ENCODE measurements around the gene FADS3.

Gene FADS3

GRCh38 chr11:61863548-61864081 is 27.7 kb downstream of the FADS3 start:
- Mint-ChIP-seq H3K36me3 (ENCODE audit: insufficient read depth) (peaks cover 26% of the 10 kb centered on the region), H3K27ac (no peak overlapping the region), H3K27me3 (no peaks in the 10 kb centered on the region), H3K4me1 (ENCODE audit: low read depth in 2 of 2) (peaks cover 0 to under 1% of the 10 kb centered on the region in 2 donors), H3K9me3 (no peaks in the 10 kb centered on the region), H3K4me3 (no peak overlapping the region)
- ATAC-seq (replicated peaks) (no peak), DNase-seq (no peak)

- no peaks in the 10 kb centered on the region for H3K27me3 Mint-ChIP-seq
- ATAC-seq (replicated peaks), result no peak
- no peak overlapping the region for H3K4me3 Mint-ChIP-seq
- H3K27ac Mint-ChIP-seq, result no peak overlapping the region
- no peak for DNase-seq
- peaks cover 33% of the 10 kb centered on the region for H3K36me3 Mint-ChIP-seq (ENCODE audit: insufficient read depth)
- no peaks in the 10 kb centered on the region for H3K4me1 Mint-ChIP-seq (ENCODE audit: low read depth in 2 of 2)
- H3K9me3 Mint-ChIP-seq, result no peaks in the 10 kb centered on the region
Measured at GRCh38 chr11:61862714-61863547, 28.4 kb downstream of the FADS3 start.

- DNase-seq, result no peak
- no peaks in the 10 kb centered on the region for H3K4me1 Mint-ChIP-seq (ENCODE audit: low read depth in 2 of 2)
- H3K36me3 Mint-ChIP-seq (ENCODE audit: insufficient read depth), result peaks cover 33% of the 10 kb centered on the region
- no peak overlapping the region for H3K4me3 Mint-ChIP-seq
- H3K27me3 Mint-ChIP-seq, result no peaks in the 10 kb centered on the region
- H3K9me3 Mint-ChIP-seq, result no peaks in the 10 kb centered on the region
- no peak for ATAC-seq (replicated peaks)
- H3K27ac Mint-ChIP-seq, result no peak overlapping the region
Measured at GRCh38 chr11:61861634-61862033, 29.7 kb downstream of the FADS3 start.

- no peaks in the 10 kb centered on the region for H3K4me1 Mint-ChIP-seq (ENCODE audit: low read depth in 2 of 2)
- no peak overlapping the region for H3K27ac Mint-ChIP-seq
- DNase-seq (no peak), ATAC-seq (replicated peaks) (no peak)
- no peak overlapping the region for H3K4me3 Mint-ChIP-seq
- H3K36me3 Mint-ChIP-seq (ENCODE audit: insufficient read depth), result peaks cover 33% of the 10 kb centered on the region
- no peaks in the 10 kb centered on the region for H3K27me3 Mint-ChIP-seq
- no peaks in the 10 kb centered on the region for H3K9me3 Mint-ChIP-seq
Measured at GRCh38 chr11:61860054-61860903, 31.1 kb downstream of the FADS3 start.

- no peak overlapping the region for H3K27ac Mint-ChIP-seq
Measured at GRCh38 chr11:61855939-61856680, 35.2 kb downstream of the FADS3 start.

GRCh38 chr11:61854966-61855714 is 36.2 kb downstream of the FADS3 start:
- no peaks in the 10 kb centered on the region for H3K9me3 Mint-ChIP-seq
- no peak overlapping the region for H3K27ac Mint-ChIP-seq
- DNase-seq (no peak), ATAC-seq (replicated peaks) (no peak)
- H3K4me1 Mint-ChIP-seq (ENCODE audit: low read depth in 2 of 2), result no peaks in the 10 kb centered on the region
- H3K36me3 Mint-ChIP-seq (ENCODE audit: insufficient read depth), result peaks cover 31% of the 10 kb centered on the region
- no peak overlapping the region for H3K4me3 Mint-ChIP-seq
- no peaks in the 10 kb centered on the region for H3K27me3 Mint-ChIP-seq

More at GRCh38 chr11:61855939-61856680, 35.2 kb downstream of the FADS3 start:
- no peaks in the 10 kb centered on the region for H3K4me1 Mint-ChIP-seq (ENCODE audit: low read depth in 2 of 2)
- H3K4me3 Mint-ChIP-seq, result no peak overlapping the region
- DNase-seq (no peak), ATAC-seq (replicated peaks) (no peak)
- H3K36me3 Mint-ChIP-seq (ENCODE audit: insufficient read depth), result peaks cover 30% of the 10 kb centered on the region
- H3K9me3 Mint-ChIP-seq, result no peaks in the 10 kb centered on the region
- H3K27me3 Mint-ChIP-seq, result no peaks in the 10 kb centered on the region

- no peak for ATAC-seq (replicated peaks)
- Mint-ChIP-seq H3K27me3 (no peaks in the 10 kb centered on the region), H3K4me3 (no peak overlapping the region), H3K4me1 (ENCODE audit: low read depth in 2 of 2) (no peaks in the 10 kb centered on the region), H3K36me3 (ENCODE audit: insufficient read depth) (peaks cover 30% of the 10 kb centered on the region), H3K27ac (no peak overlapping the region), H3K9me3 (no peaks in the 10 kb centered on the region)
- DNase-seq, result no peak
Measured at GRCh38 chr11:61854206-61854895, 37.0 kb downstream of the FADS3 start.

- Mint-ChIP-seq H3K27ac (no peak overlapping the region), H3K4me3 (no peak overlapping the region), H3K27me3 (no peaks in the 10 kb centered on the region), H3K4me1 (ENCODE audit: low read depth in 2 of 2) (no peaks in the 10 kb centered on the region), H3K9me3 (no peaks in the 10 kb centered on the region), H3K36me3 (ENCODE audit: insufficient read depth) (peaks cover 30% of the 10 kb centered on the region)
- no peak for DNase-seq
- ATAC-seq (replicated peaks), result no peak
Measured at GRCh38 chr11:61853698-61854169, 37.6 kb downstream of the FADS3 start.

- H3K27me3 Mint-ChIP-seq, result no peaks in the 10 kb centered on the region
- H3K9me3 Mint-ChIP-seq, result no peaks in the 10 kb centered on the region
- H3K36me3 Mint-ChIP-seq (ENCODE audit: insufficient read depth), result peaks cover 30% of the 10 kb centered on the region
- no peak for DNase-seq
- H3K27ac Mint-ChIP-seq, result peak overlapping the region in 1 of 2 donors; percentile 63
- no peaks in the 10 kb centered on the region for H3K4me1 Mint-ChIP-seq (ENCODE audit: low read depth in 2 of 2)
- no peak for ATAC-seq (replicated peaks)
- H3K4me3 Mint-ChIP-seq, result no peak overlapping the region
Measured at GRCh38 chr11:61851900-61852295, 39.4 kb downstream of the FADS3 start.

- Mint-ChIP-seq H3K27ac (no peak overlapping the region), H3K9me3 (no peaks in the 10 kb centered on the region), H3K36me3 (ENCODE audit: insufficient read depth) (peaks cover 30% of the 10 kb centered on the region), H3K27me3 (no peaks in the 10 kb centered on the region), H3K4me3 (no peak overlapping the region), H3K4me1 (ENCODE audit: low read depth in 2 of 2) (no peaks in the 10 kb centered on the region)
- no peak for DNase-seq
- no peak for ATAC-seq (replicated peaks)
Measured at GRCh38 chr11:61851113-61851899, 40.0 kb downstream of the FADS3 start.

GRCh38 chr11:61850687-61851086 is 40.7 kb downstream of the FADS3 start:
- ATAC-seq (replicated peaks) (no peak), DNase-seq (no peak)
- H3K27me3 Mint-ChIP-seq, result no peaks in the 10 kb centered on the region
- H3K27ac Mint-ChIP-seq, result no peak overlapping the region
- peaks cover 32% of the 10 kb centered on the region for H3K36me3 Mint-ChIP-seq (ENCODE audit: insufficient read depth)
- no peaks in the 10 kb centered on the region for H3K9me3 Mint-ChIP-seq
- no peaks in the 10 kb centered on the region for H3K4me1 Mint-ChIP-seq (ENCODE audit: low read depth in 2 of 2)
- H3K4me3 Mint-ChIP-seq, result no peak overlapping the region
